ENCODE results near the gene EXOC3L1. TPM values are rescaled to one million over a fixed set of nuclear protein-coding genes. Genes with fewer than 3 reads are reported as not detected.

The EXOC3L1 gene
- total RNA-seq, 1 donor from 2014 or later, result not detected

GRCh38 chr16:67183284-67183626, 6.7 kb downstream of the EXOC3L1 start:
- Mint-ChIP-seq H3K9me3 (no peaks in the 10 kb centered on the region), H3K4me3 (no peak overlapping the region), H3K4me1 (peaks cover 14% of the 10 kb centered on the region), H3K36me3 (peaks cover 1% of the 10 kb centered on the region), H3K27ac (no peak overlapping the region), H3K27me3 (ENCODE audit: insufficient read depth, low read depth) (peaks cover 19% of the 10 kb centered on the region)
- Histone ChIP-seq H3K4me1 (peaks cover 12% of the 10 kb centered on the region), H3K4me3 (peak overlapping the region; percentile 70), H3K27ac (no peak overlapping the region), H3K79me2 (ENCODE audit: low read depth) (peaks cover 11% of the 10 kb centered on the region), H3K9me3 (ENCODE audit: low read depth) (no peaks in the 10 kb centered on the region), H3K4me2 (peak overlapping the region; percentile 96), H3K36me3 (no peaks in the 10 kb centered on the region), H3K27me3 (peaks cover 47% of the 10 kb centered on the region), H3K9ac (no peak overlapping the region), H3F3A (ENCODE audit: low read depth) (peaks cover 15% of the 10 kb centered on the region), H2AFZ (replicated peaks) (peak overlapping the region; percentile 57), H4K20me1 (ENCODE audit: low read depth) (peaks cover 47% of the 10 kb centered on the region)
- no peak for DNase-seq (ENCODE audit: low spot score)
- TF ChIP-seq EZH2 (IDR thresholded peaks at IDR 0.05) (no peak), EZH2phosphoT487 (IDR thresholded peaks at IDR 0.05) (no peak), CTCF (IDR thresholded peaks at IDR 0.05) (no peak)

GRCh38 chr16:67182288-67182687, 7.6 kb downstream of the EXOC3L1 start:
- no peaks in the 10 kb centered on the region for H3K36me3 ChIP-seq
- H3K4me1 ChIP-seq, result peaks cover 12% of the 10 kb centered on the region
- no peak for TF ChIP-seq EZH2 (IDR thresholded peaks at IDR 0.05)
- TF ChIP-seq EZH2phosphoT487 (IDR thresholded peaks at IDR 0.05), result no peak
- no peak for TF ChIP-seq CTCF (IDR thresholded peaks at IDR 0.05)
- no peak overlapping the region for H3K27ac ChIP-seq
- peaks cover 57% of the 10 kb centered on the region for H4K20me1 ChIP-seq (ENCODE audit: low read depth)
- H3K4me3 ChIP-seq, result no peak overlapping the region
- Mint-ChIP-seq H3K27me3 (ENCODE audit: insufficient read depth, low read depth) (peaks cover 21% of the 10 kb centered on the region), H3K4me3 (no peak overlapping the region), H3K4me1 (peaks cover 14% of the 10 kb centered on the region), H3K27ac (no peak overlapping the region), H3K9me3 (no peaks in the 10 kb centered on the region), H3K36me3 (peaks cover 1% of the 10 kb centered on the region)
- no peak for DNase-seq (ENCODE audit: low spot score)
- H2AFZ ChIP-seq (replicated peaks), result no peak overlapping the region
- H3K79me2 ChIP-seq (ENCODE audit: low read depth), result peaks cover 11% of the 10 kb centered on the region
- H3K4me2 ChIP-seq, result peak overlapping the region; percentile 96
- no peak overlapping the region for H3K9ac ChIP-seq
- H3K27me3 ChIP-seq, result peaks cover 56% of the 10 kb centered on the region
- H3F3A ChIP-seq (ENCODE audit: low read depth), result peaks cover 15% of the 10 kb centered on the region
- no peaks in the 10 kb centered on the region for H3K9me3 ChIP-seq (ENCODE audit: low read depth)

- peaks cover 12% of the 10 kb centered on the region for H3K4me1 ChIP-seq
- H3K27me3 Mint-ChIP-seq (ENCODE audit: insufficient read depth, low read depth), result peaks cover 21% of the 10 kb centered on the region
- no peak overlapping the region for H3K9ac ChIP-seq
- H3K27ac ChIP-seq, result no peak overlapping the region
- peaks cover 11% of the 10 kb centered on the region for H3K79me2 ChIP-seq (ENCODE audit: low read depth)
- H3K27me3 ChIP-seq, result peaks cover 57% of the 10 kb centered on the region
- no peak overlapping the region for H2AFZ ChIP-seq (replicated peaks)
- peaks cover 15% of the 10 kb centered on the region for H3F3A ChIP-seq (ENCODE audit: low read depth)
- H3K4me1 Mint-ChIP-seq, result peaks cover 14% of the 10 kb centered on the region
- no peak overlapping the region for H3K27ac Mint-ChIP-seq
- DNase-seq (ENCODE audit: low spot score), result no peak
- no peak for TF ChIP-seq EZH2phosphoT487 (IDR thresholded peaks at IDR 0.05)
- TF ChIP-seq EZH2 (IDR thresholded peaks at IDR 0.05), result no peak
- H3K4me3 ChIP-seq, result no peak overlapping the region
- peaks cover 1% of the 10 kb centered on the region for H3K36me3 Mint-ChIP-seq
- H3K9me3 Mint-ChIP-seq, result no peaks in the 10 kb centered on the region
- H3K9me3 ChIP-seq (ENCODE audit: low read depth), result no peaks in the 10 kb centered on the region
- no peaks in the 10 kb centered on the region for H3K36me3 ChIP-seq
- peaks cover 62% of the 10 kb centered on the region for H4K20me1 ChIP-seq (ENCODE audit: low read depth)
- no peak overlapping the region for H3K4me2 ChIP-seq
- no peak overlapping the region for H3K4me3 Mint-ChIP-seq
Measured at GRCh38 chr16:67181346-67181745, 8.6 kb downstream of the EXOC3L1 start.

GRCh38 chr16:67180166-67180565, 9.8 kb downstream of the EXOC3L1 start:
- H3K4me3 Mint-ChIP-seq, result no peak overlapping the region

More at GRCh38 chr16:67180166-67180565, 9.8 kb downstream of the EXOC3L1 start:
- no peak overlapping the region for H2AFZ ChIP-seq (replicated peaks)
- Mint-ChIP-seq H3K4me1 (peaks cover 7% of the 10 kb centered on the region), H3K27me3 (ENCODE audit: insufficient read depth, low read depth) (peaks cover 23% of the 10 kb centered on the region), H3K9me3 (no peaks in the 10 kb centered on the region), H3K27ac (no peak overlapping the region), H3K36me3 (peaks cover 4% of the 10 kb centered on the region)
- H4K20me1 ChIP-seq (ENCODE audit: low read depth), result peaks cover 61% of the 10 kb centered on the region
- H3K4me1 ChIP-seq, result peaks cover 12% of the 10 kb centered on the region
- H3K9me3 ChIP-seq (ENCODE audit: low read depth), result no peaks in the 10 kb centered on the region
- DNase-seq (ENCODE audit: low spot score), result no peak
- H3K9ac ChIP-seq, result no peak overlapping the region
- H3K36me3 ChIP-seq, result no peaks in the 10 kb centered on the region
- H3F3A ChIP-seq (ENCODE audit: low read depth), result peaks cover 15% of the 10 kb centered on the region
- no peak for TF ChIP-seq EZH2phosphoT487 (IDR thresholded peaks at IDR 0.05)
- TF ChIP-seq CTCF (IDR thresholded peaks at IDR 0.05), result no peak
- TF ChIP-seq EZH2 (IDR thresholded peaks at IDR 0.05), result no peak
- H3K4me2 ChIP-seq, result no peak overlapping the region
- H3K79me2 ChIP-seq (ENCODE audit: low read depth), result peaks cover 11% of the 10 kb centered on the region
- peaks cover 57% of the 10 kb centered on the region for H3K27me3 ChIP-seq
- H3K4me3 ChIP-seq, result no peak overlapping the region
- H3K27ac ChIP-seq, result no peak overlapping the region

Data from neural progenitor cell (in vitro differentiated cells).